Stomach (tissue), 9 donors: ENCODE measurements around the gene SLC6A11. TPM values are rescaled to one million over a fixed set of nuclear protein-coding genes. Genes with fewer than 3 reads are reported as not detected.

Experiments
- DNase-seq, 2 donors: peaks; one replicate each; pipeline versions ENCODE4 v3.0.0 to v3.0.0-alpha.2; 2013 to 2019
- H3K27ac ChIP-seq, 5 donors: fragments of 200-600 bp in 4 of 5; sonication (generic) in 4 of 5; one replicate each; pipeline ENCODE4 v1.5.1; 2013 to 2019; ENCODE audit warnings: mild to moderate bottlenecking in 1 of 5, moderate library complexity in 1 of 5
- H3K27me3 ChIP-seq, 3 donors: fragments of 200-600 bp; sonication (generic); one replicate each; pipeline ENCODE4 v1.5.1; 2017 to 2019; ENCODE audit warnings: mixed run types in 1 of 3
- H3K36me3 ChIP-seq, 4 donors: fragments of 200-600 bp; sonication (generic); 1 replicate in 3 of 4; 2 replicates in 1 of 4; pipeline ENCODE4 v1.5.1; 2016 to 2019
- H3K4me1 ChIP-seq, 4 donors: fragments of 200-600 bp; sonication (generic); one replicate each; pipeline ENCODE4 v1.5.1; 2016 to 2019
- H3K4me3 ChIP-seq, 4 donors: fragments of 200-600 bp; sonication (generic) in 3 of 4; one replicate each; pipeline ENCODE4 v1.5.1; 2016 to 2019; ENCODE audit warnings: mild to moderate bottlenecking in 1 of 4
- H3K9me3 ChIP-seq, 4 donors: fragments of 200-600 bp; sonication (generic); one replicate each; pipeline ENCODE4 v1.5.1; 2016 to 2019
- CTCF ChIP-seq, 7 experiments: fragments of 450-650 bp in 4 of 7; fragments of 200-600 bp in 3 of 7; sonication (generic) in 3 of 7; IDR thresholded peaks; one replicate each; pipeline ENCODE4 v1.5.1; 2016 to 2019; ENCODE audit warnings: antibody characterized with exemption in 7 of 7, control low read depth in 2 of 7, mild to moderate bottlenecking in 1 of 7
- EP300 ChIP-seq: sonication (generic); formaldehyde crosslinking; IDR thresholded peaks from one replicate; pipeline ENCODE4 v1.6.1; 2017; ENCODE audit warnings: antibody characterized with exemption
- POLR2A ChIP-seq, 4 donors: fragments of 450-650 bp; IDR thresholded peaks; one replicate each; pipeline ENCODE4 v1.6.1; 2016; ENCODE audit warnings: antibody characterized with exemption in 4 of 4, control low read depth in 2 of 4, mild to moderate bottlenecking in 1 of 4, moderate library complexity in 1 of 4
- POLR2AphosphoS5 ChIP-seq, 3 donors: sonication (generic); formaldehyde crosslinking; IDR thresholded peaks; one replicate each; pipeline ENCODE4 v1.6.1; 2016; ENCODE audit warnings: antibody characterized with exemption in 3 of 3
- WGBS, 5 donors: extraction: QIAGEN DNeasy Blood & Tissue Kit in 3 of 5; methylation state at CpG; one replicate each; pipeline versions ENCODE4 v1.1.5 to v1.1.7; 2013 to 2018; 5-methylcytosine and 5-hydroxymethylcytosine counted together
- intact Hi-C: fragments of 100-400 bp; cut with DNase I; formaldehyde crosslinking; loops from one replicate; pipeline ENCODE4 v1.15.1; 2023; ENCODE audit warnings: low total_unique reads
- polyA plus RNA-seq, 3 donors: library from polyadenylated mRNA; stranded (reverse); fragments of 200-250 nt; gene quantifications; one replicate each; pipeline ENCODE4 v1.2.3, GENCODE V29; 2013
- total RNA-seq, 5 donors: library from RNA; depleted of rRNA; stranded (reverse); fragments of >200 nt; gene quantifications; one replicate each; pipeline versions ENCODE4 v1.1.0 to v1.2.3, GENCODE V29; 2014 to 2016
- donor health status: healthy with polysubstance abuse.
- donor health status: Bipolar disorder and iron deficiency.
- donor health status: healthy.

SLC6A11 gene
- total and polyA plus RNA-seq, 8 donors, result 0.18 to 2.0 TPM; not detected in 6

- intact Hi-C loops, result loop anchor here (5.0 kb wide), 1 partner anchor 109 kb away; no protein-coding TSS in a partner anchor
- H3K9me3 ChIP-seq, result no peaks in the 10 kb centered on the region
- H3K36me3 ChIP-seq, result no peaks in the 10 kb centered on the region
- H3K27ac ChIP-seq, result no peak overlapping the region
- TF ChIP-seq POLR2A (IDR thresholded peaks at IDR 0.05) (no peak), CTCF (IDR thresholded peaks at IDR 0.05) (no peak), EP300 (no peak), POLR2AphosphoS5 (IDR thresholded peaks at IDR 0.05) (no peak)
- H3K4me3 ChIP-seq, result no peak overlapping the region
- no peak for DNase-seq
- H3K27me3 ChIP-seq, result peaks cover 0 to 74% (median 0%) of the 10 kb centered on the region in 3 donors
- no peaks in the 10 kb centered on the region for H3K4me1 ChIP-seq
- WGBS, 5 donors, result 72 to 80% (median 76%) methylated on average over 6 of the region's 6 CpGs
These were observed 132.3 kb downstream of the SLC6A11 start for GRCh38 chr3:10948326-10948725.

DNA sequence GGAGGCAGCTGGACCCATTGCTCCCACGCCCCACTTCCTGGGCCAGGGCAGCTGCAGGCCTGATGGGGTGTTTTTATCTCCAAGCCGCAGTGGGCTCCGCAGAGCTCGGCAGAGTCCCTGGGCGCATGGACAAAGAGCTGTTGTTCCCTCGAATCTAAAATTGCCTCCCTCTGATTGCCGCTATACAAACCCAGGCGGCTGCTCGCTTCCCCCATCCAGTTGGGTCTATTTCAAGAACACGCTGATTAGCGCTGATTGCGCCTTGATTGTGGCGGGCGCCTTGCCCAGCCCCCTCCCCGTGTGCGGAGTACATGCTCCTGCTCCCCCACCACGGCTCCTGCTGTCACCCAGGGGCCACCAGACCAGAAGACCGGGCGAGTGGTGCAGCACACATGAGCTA lies 133.2 kb downstream of the SLC6A11 start:
- H3K9me3 ChIP-seq, result no peaks in the 10 kb centered on the region
- WGBS, 5 donors, result 64 to 76% (median 68%) methylated on average over 17 to 19 of the region's 19 CpGs
- TF ChIP-seq POLR2A (IDR thresholded peaks at IDR 0.05) (no peak), POLR2AphosphoS5 (IDR thresholded peaks at IDR 0.05) (no peak), CTCF (IDR thresholded peaks at IDR 0.05) (no peak), EP300 (no peak)

GRCh38 chr3:10950476-10951294 lies 134.7 kb downstream of the SLC6A11 start:
- Histone ChIP-seq H3K27ac (no peak overlapping the region), H3K4me1 (no peaks in the 10 kb centered on the region), H3K4me3 (no peak overlapping the region), H3K36me3 (no peaks in the 10 kb centered on the region), H3K27me3 (peaks cover 0 to 62% (median 0%) of the 10 kb centered on the region in 3 donors), H3K9me3 (no peaks in the 10 kb centered on the region)
- TF ChIP-seq POLR2A (IDR thresholded peaks at IDR 0.05) (no peak), CTCF (IDR thresholded peaks at IDR 0.05) (peak in 3 of 7 experiments; percentile 6 to 30 (median 30))
- WGBS, 5 donors, result 40 to 54% (median 46%) methylated on average over 12 of the region's 12 CpGs
- peak in 1 of 2 donors; percentile 55 for DNase-seq
- intact Hi-C loops, result no loop called here

More for the DNA sequence above, 133.2 kb downstream of the SLC6A11 start:
- intact Hi-C loops, result loop anchor here (5.0 kb wide), 1 partner anchor 108 kb away; no protein-coding TSS in a partner anchor
- H3K27me3 ChIP-seq, result peaks cover 0 to 71% (median 0%) of the 10 kb centered on the region in 3 donors
- no peaks in the 10 kb centered on the region for H3K4me1 ChIP-seq
- peak in 1 of 2 donors; percentile 35 for DNase-seq
- no peak overlapping the region for H3K27ac ChIP-seq
- H3K36me3 ChIP-seq, result no peaks in the 10 kb centered on the region
- H3K4me3 ChIP-seq, result no peak overlapping the region

DNA sequence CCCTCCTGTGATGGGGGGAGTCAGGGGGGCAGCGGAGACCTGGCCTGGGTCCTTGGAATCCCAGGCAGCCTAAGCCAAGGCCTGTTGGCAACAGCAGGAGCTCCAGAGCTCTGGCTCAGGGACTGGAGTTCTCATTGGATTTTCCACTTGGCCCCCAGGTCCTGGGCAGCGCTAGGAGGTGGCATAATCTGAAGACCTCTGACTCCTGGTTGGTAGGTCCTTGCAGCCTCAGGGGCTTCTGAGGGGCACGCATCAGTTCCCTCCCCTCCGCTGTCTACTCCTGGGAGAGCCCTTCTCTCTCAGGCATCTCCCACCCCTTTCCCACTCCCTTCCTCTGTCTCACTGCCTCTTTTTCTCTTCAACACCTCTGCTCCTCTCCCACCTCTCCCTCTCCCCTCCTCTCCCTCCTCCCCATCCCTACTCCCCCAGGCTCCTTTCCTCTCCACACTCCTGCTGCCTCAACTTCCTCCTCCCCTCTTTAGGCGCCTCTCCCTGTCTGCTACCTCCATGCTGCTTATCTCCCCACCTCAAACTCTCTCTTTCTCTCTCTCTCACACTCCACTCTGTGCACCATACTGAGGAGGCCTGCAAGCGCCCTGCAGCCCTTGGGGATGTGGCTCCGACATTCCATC lies 135.4 kb downstream of the SLC6A11 start:
- no peak for TF ChIP-seq EP300
- no peak for TF ChIP-seq CTCF (IDR thresholded peaks at IDR 0.05)
- no peak for TF ChIP-seq POLR2A (IDR thresholded peaks at IDR 0.05)
- no peak for TF ChIP-seq POLR2AphosphoS5 (IDR thresholded peaks at IDR 0.05)
- no peaks in the 10 kb centered on the region for H3K36me3 ChIP-seq
- WGBS, 5 donors, result 60 to 73% (median 70%) methylated on average over 6 to 7 of the region's 7 CpGs
- no peak overlapping the region for H3K4me3 ChIP-seq
- no peak overlapping the region for H3K27ac ChIP-seq
- intact Hi-C loops, result no loop called here
- peaks cover 0 to 55% (median 0%) of the 10 kb centered on the region in 3 donors for H3K27me3 ChIP-seq
- H3K9me3 ChIP-seq, result no peaks in the 10 kb centered on the region
- no peak for DNase-seq
- no peaks in the 10 kb centered on the region for H3K4me1 ChIP-seq
